Stimulated activated effector memory CD8-positive, alpha-beta T cell treated with anti-CD3 and anti-CD28 coated beads, Interleukin-12 subunit alpha, Interleukin-12 subunit beta, amount 100 ng/mL, for 72 hours (primary cell): ENCODE results near the gene ISYNA1.

ENCODE experiments used
- ATAC-seq: fragments of 150-1000 bp; cut with Tn5 transposase; 2 replicates; pipeline ENCODE4 v1.10.0; 2021
- DNase-seq, 2 donors: peaks; one replicate each; pipeline ENCODE4 v3.0.0; 2021 to 2022; ENCODE audit warnings: low spot score in 2 of 2
- H3K27ac Mint-ChIP-seq: one replicate; pipeline ENCODE4 v1.8.0; 2022; ENCODE audit warnings: mild to moderate bottlenecking, mixed read lengths
- H3K36me3 Mint-ChIP-seq: one replicate; pipeline ENCODE4 v1.8.0; 2022; ENCODE audit warnings: mild to moderate bottlenecking, mixed read lengths
- H3K4me1 Mint-ChIP-seq: one replicate; pipeline ENCODE4 v1.8.0; 2022; ENCODE audit warnings: mixed read lengths
- H3K4me3 Mint-ChIP-seq: one replicate; pipeline ENCODE4 v1.8.0; 2022; ENCODE audit warnings: mild to moderate bottlenecking, mixed read lengths
- H3K9me3 Mint-ChIP-seq: one replicate; pipeline ENCODE4 v1.8.0; 2022; ENCODE audit warnings: mixed read lengths

ISYNA1 gene

DNA sequence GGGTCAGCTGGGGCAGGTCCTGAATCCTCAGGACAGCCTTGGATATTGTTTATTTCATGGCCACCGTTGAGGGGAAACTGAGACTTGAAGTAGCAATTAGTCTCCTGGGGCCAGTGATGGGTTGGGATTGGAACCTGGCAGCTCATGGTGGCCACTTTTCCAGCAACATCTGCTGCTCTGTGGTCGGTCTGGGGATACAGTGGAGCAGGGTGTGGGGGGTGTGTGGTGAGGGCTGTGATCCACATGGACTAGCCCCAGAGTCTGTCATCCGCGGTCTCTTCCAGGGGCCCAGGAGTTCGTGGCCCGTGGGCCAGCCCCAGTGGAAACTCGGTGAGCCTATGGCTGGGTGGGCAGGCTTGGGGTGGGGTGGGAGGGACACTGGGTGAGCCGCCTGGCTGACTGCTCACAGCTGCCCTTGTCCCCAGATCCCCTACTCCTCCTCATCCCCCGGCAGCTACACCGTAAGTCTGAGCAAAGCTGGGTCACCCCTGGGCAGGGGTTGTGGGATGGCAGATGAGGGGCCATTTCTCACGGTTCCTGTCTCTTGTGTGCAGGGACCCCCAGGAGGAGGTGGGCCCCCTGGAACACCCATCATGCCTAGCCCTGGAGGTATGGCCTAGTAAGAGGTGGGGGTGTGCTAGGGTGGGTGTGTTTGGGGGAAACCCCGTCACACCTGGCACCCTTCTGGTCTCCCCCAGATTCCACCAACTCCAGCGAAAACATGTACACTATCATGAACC, 5.5 kb downstream of the ISYNA1 start:
- no peak overlapping the region for H3K27ac Mint-ChIP-seq
- peaks cover 34% of the 10 kb centered on the region for H3K4me1 Mint-ChIP-seq
- DNase-seq = no peak

GRCh38 chr19:18431351-18432197, 6.4 kb downstream of the ISYNA1 start:
- no peak overlapping the region for H3K4me3 Mint-ChIP-seq
- DNase-seq (no peak), ATAC-seq (no peak)
- H3K4me1 Mint-ChIP-seq = peaks cover 38% of the 10 kb centered on the region
- peaks cover 51% of the 10 kb centered on the region for H3K36me3 Mint-ChIP-seq
- H3K27ac Mint-ChIP-seq = no peak overlapping the region
- no peaks in the 10 kb centered on the region for H3K9me3 Mint-ChIP-seq

More for the DNA sequence above, 5.5 kb downstream of the ISYNA1 start:
- no peak for ATAC-seq
- Mint-ChIP-seq H3K4me3 (no peak overlapping the region), H3K9me3 (no peaks in the 10 kb centered on the region), H3K36me3 (peaks cover 52% of the 10 kb centered on the region)

GRCh38 chr19:18430417-18431144, 7.4 kb downstream of the ISYNA1 start:
- Mint-ChIP-seq H3K4me1 (peaks cover 39% of the 10 kb centered on the region), H3K4me3 (peak overlapping the region; percentile 20), H3K36me3 (peaks cover 41% of the 10 kb centered on the region), H3K9me3 (no peaks in the 10 kb centered on the region), H3K27ac (no peak overlapping the region)
- DNase-seq (no peak), ATAC-seq (no peak)

DNA sequence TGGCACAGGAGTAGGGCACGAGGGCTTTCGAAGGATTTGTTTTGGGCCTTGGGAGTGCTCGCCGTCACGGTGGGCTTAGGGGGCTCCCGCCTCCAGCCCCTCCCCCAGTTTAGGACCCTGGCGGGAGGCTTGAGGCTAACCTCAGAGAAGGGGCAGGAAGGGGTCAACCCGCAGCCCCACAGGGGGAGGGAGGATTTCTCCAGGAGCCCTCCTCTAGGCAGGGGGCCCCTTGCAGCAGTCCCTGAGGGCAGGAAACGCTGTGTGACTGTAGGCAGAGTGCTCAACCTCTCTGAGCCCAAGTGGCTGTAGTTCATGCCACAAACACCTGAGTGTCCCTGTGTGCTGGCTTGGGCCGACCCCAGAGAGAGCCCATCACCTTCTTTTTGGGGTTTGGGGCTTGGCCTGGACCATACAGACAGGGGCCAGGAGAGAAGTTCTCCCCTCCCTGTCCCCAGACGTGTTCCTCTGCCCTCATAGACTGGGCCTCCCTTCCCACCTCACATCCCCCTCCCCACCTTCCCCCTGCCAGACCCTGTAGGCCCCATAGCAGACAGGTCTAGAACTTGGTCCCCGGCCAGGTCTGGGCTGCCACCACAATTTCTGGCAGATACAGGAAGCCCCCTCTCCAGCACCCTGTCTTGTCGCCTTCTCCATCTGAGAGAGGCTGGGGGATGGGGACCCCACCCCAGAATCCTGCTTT, 8.1 kb downstream of the ISYNA1 start:
- Mint-ChIP-seq H3K36me3 (peaks cover 34% of the 10 kb centered on the region), H3K4me1 (peaks cover 45% of the 10 kb centered on the region), H3K4me3 (peak overlapping the region; percentile 44), H3K9me3 (no peaks in the 10 kb centered on the region), H3K27ac (no peak overlapping the region)
- DNase-seq = no peak
- no peak for ATAC-seq

GRCh38 chr19:18428787-18429674, 8.9 kb downstream of the ISYNA1 start:
- peak; percentile 89 for ATAC-seq
- H3K4me1 Mint-ChIP-seq = peaks cover 45% of the 10 kb centered on the region
- H3K27ac Mint-ChIP-seq = no peak overlapping the region
- peaks cover 25% of the 10 kb centered on the region for H3K36me3 Mint-ChIP-seq
- H3K4me3 Mint-ChIP-seq = peak overlapping the region; percentile 44
- H3K9me3 Mint-ChIP-seq = no peaks in the 10 kb centered on the region
- DNase-seq = peak; percentile 74 to 93

DNA sequence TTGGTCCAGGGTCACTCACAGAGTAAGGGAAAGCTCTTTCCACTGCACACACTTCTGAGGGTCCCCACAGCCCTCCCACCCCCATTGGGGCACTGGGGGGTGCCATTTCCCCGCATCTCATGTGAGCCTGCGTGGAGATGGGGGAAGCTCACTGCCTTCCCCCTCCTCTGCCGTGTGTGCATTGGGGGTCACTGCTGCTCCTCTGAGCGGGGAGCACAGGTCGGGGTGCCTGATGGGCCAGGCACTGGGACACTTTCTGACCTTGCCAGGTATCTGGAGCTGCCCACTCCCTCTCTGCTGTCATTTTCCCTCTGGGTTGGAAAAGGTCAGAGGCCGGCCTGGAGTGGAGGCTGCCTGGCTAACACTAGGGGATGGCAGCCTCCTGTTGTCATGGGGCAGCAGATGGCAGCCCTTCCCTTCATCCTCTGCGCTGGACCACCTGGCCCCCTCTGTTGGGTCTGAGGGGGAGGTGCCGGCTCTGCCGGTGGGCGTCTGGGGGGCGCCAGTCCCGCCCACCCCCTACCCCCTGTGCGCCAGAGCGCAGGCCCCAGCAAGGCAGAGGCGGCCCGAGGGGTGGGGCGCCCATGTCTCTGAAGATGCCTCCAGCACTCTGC, 9.7 kb downstream of the ISYNA1 start:
- Mint-ChIP-seq H3K4me3 (peak overlapping the region; percentile 44), H3K36me3 (peaks cover 29% of the 10 kb centered on the region), H3K4me1 (peaks cover 52% of the 10 kb centered on the region), H3K9me3 (no peaks in the 10 kb centered on the region), H3K27ac (no peak overlapping the region)
- no peak for ATAC-seq
- DNase-seq = no peak

- Mint-ChIP-seq H3K36me3 (peaks cover 31% of the 10 kb centered on the region), H3K27ac (peak overlapping the region; percentile 68), H3K4me3 (no peak overlapping the region), H3K4me1 (peaks cover 58% of the 10 kb centered on the region), H3K9me3 (no peaks in the 10 kb centered on the region)
- DNase-seq (no peak), ATAC-seq (no peak)
Measured at GRCh38 chr19:18427743-18428113, 10.2 kb downstream of the ISYNA1 start.

- H3K4me3 Mint-ChIP-seq = no peak overlapping the region
Measured at GRCh38 chr19:18427080-18427742, 10.7 kb downstream of the ISYNA1 start.

DNA sequence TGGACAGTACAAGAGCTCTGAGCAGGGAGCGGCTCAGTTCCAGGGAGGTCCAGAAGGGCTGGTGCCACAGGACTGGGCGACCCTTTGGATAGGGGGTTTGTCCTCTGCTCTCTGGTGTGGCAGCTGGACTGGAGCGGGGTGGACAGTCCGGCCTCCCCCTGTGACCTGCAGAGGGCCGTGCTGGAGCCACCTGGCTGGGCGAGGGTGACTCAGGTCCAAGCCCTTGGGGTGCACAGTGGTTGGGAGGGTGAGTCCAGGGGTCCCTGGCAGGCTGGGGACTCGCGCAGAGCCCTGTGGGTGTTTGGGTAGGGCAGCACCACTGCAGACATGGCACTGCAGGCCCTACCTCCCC, 11.5 kb downstream of the ISYNA1 start:
- ATAC-seq (no peak), DNase-seq (no peak)
- Mint-ChIP-seq H3K4me3 (no peak overlapping the region), H3K9me3 (no peaks in the 10 kb centered on the region), H3K27ac (peak overlapping the region; percentile 68), H3K36me3 (peaks cover 29% of the 10 kb centered on the region), H3K4me1 (peaks cover 67% of the 10 kb centered on the region)

More at GRCh38 chr19:18427080-18427742, 10.7 kb downstream of the ISYNA1 start:
- no peaks in the 10 kb centered on the region for H3K9me3 Mint-ChIP-seq
- peak overlapping the region; percentile 68 for H3K27ac Mint-ChIP-seq
- peaks cover 29% of the 10 kb centered on the region for H3K36me3 Mint-ChIP-seq
- H3K4me1 Mint-ChIP-seq = peaks cover 62% of the 10 kb centered on the region
- ATAC-seq = no peak
- DNase-seq = no peak

DNA sequence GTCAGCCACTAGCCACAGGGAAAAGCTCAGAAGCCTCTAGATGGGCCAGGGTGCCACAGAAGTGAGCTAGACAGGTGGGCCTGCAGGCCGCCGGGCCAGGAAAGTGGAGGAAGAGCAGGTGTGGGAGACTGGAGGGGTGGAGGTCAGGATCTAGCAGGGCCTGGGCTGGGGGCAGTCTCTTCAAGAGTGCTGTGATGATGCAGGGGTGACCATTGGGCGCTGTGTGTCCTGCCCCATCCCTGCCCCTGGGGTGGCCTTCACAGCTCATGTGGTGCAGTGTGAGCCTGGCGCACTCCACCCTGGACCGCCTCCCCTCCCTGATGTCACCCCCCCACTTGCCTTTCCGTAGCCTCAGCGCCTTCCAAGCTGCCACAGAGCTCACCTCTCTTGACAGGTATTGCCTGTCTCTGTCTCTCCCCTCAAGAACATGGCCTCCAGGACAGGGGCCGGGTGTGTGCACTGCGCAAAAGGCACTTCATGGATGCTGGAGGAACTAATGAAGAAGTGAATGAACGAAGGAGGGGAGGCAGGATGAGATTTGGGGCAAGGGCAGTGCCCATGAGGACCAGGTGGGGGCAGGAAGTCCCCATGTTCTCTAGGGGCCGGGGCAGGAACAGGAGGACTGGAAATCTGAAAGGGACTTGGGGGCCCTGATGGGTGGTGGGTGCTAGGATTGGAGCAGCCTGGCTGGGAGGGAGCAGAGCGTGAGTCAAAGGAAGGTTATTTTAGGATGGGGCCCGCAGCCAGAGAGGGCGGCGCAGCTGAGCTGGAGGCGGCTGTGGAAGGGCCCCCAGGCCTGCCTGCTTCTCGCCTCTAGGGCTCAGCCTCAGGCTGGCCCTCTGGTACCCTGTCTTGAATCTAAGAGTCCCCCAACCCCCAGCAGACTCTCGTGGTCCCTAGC, 12.2 kb downstream of the ISYNA1 start:
- ATAC-seq = no peak
- peaks cover 32% of the 10 kb centered on the region for H3K36me3 Mint-ChIP-seq
- DNase-seq = no peak

DNA sequence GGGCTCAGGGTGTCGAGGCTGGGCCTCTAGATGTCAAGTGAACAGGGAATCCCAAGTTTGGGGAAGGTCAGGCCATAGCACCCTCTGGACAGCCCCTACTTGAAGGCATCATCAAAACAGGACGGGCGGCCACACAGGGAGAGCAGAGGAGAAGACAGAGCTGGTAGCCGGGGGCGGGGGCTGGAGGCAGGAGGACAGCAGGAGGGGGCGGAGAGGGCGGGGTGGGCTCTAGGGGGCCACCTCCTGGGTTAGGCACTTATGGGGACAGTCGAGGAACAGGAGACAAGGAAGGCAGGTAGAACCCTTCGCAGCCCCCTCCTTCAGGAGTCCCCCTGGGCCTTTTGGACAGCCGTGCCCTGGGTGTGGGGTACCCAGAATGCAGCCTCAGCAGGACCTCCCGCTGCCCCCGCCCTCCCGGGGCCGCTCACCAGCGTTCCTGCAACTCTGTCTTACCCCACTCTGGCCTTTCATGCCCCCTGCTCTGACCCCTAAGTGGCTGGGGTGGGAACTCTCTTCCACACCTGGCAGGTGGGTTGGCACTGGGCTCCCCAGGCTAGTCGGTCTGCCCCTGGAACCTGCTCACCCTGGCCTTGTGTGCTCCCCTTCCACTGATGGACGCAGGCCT, 12.9 kb downstream of the ISYNA1 start:
- Mint-ChIP-seq H3K27ac (peak overlapping the region; percentile 40), H3K36me3 (peaks cover 34% of the 10 kb centered on the region), H3K9me3 (no peaks in the 10 kb centered on the region), H3K4me3 (no peak overlapping the region), H3K4me1 (peaks cover 75% of the 10 kb centered on the region)
- DNase-seq (no peak), ATAC-seq (no peak)

More for the DNA sequence above, 12.2 kb downstream of the ISYNA1 start:
- H3K4me3 Mint-ChIP-seq = no peak overlapping the region
- peaks cover 73% of the 10 kb centered on the region for H3K4me1 Mint-ChIP-seq
- H3K9me3 Mint-ChIP-seq = no peaks in the 10 kb centered on the region
- peak overlapping the region; percentile 68 for H3K27ac Mint-ChIP-seq

DNA sequence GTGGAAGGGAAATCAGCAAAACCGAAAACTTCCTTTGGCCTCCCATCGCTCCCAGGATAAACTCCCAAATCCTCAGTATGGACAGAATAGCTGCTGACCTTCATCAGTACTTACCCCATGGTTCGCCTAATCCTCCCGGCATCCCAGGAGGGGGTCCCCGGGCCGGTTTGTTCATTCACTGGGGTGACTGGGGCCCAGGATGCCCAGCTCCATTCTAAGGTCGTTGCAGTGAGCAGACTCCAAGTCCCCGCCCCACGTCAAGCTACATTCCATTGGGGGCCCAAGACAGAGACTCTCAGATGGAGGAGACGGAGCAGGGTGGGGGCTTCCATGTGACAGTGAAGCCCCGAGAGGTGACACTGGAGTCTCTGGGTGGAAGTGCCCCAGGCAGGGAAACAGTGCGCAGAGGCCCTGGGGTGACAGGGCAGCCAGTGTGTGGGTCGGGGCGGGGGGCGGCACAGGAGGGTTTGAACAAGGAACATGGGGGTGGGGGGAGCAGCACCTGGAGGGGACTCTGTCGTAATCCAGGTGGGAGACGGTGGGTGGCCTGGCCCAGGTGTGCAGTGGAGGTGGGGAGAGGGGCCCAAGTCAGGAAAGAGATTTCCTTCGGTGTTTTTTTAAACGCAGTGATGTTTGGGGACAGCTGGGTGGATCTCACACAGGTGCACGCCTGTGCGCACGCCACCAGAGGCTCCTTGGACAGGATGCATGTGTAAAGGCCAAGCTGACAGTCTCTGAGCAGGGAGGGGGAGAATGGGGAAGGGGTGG, 13.6 kb downstream of the ISYNA1 start:
- DNase-seq (no peak), ATAC-seq (no peak)
- peaks cover 70% of the 10 kb centered on the region for H3K4me1 Mint-ChIP-seq
- H3K27ac Mint-ChIP-seq = peak overlapping the region; percentile 52
- no peaks in the 10 kb centered on the region for H3K9me3 Mint-ChIP-seq
- peak overlapping the region; percentile 95 for H3K4me3 Mint-ChIP-seq
- peaks cover 35% of the 10 kb centered on the region for H3K36me3 Mint-ChIP-seq
